CD4-positive, alpha-beta T cell treated with Interleukin-15 for 1 hour (primary cell): ENCODE measurements around the gene MYO16.

Experiments used
- DNase-seq: peaks from one replicate; pipeline ENCODE4 v3.0.0-alpha.2; 2020

The MYO16 gene

GRCh38 chr13:109140054-109140453 lies 510.6 kb downstream of the MYO16 start:
- no peak for DNase-seq

DNA sequence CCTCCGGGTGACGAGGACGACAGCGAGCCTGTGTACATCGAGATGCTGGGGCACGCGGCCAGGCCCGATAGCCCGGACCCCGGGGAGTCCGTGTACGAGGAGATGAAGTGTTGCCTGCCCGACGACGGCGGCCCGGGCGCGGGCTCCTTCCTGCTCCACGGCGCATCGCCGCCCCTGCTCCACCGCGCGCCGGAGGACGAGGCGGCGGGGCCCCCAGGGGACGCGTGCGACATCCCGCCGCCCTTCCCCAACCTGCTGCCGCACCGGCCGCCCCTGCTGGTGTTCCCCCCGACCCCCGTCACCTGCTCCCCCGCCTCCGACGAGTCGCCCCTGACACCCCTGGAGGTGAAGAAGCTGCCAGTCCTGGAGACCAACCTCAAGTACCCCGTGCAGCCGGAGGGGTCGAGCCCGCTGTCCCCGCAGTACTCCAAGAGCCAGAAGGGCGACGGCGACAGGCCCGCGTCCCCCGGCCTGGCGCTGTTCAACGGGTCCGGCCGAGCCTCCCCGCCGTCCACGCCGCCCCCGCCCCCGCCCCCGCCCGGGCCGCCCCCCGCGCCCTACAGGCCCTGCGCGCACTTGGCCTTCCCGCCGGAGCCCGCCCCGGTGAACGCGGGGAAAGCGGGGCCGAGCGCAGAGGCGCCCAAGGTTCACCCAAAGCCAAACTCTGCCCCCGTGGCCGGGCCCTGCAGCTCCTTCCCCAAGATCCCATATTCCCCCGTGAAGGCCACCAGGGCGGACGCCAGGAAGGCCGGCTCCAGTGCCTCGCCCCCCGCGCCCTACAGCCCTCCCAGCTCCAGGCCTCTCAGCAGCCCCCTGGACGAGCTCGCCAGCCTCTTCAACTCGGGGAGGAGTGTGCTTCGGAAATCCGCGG lies 511.3 kb downstream of the MYO16 start:
- no peak for DNase-seq

GRCh38 chr13:109141706-109142105 lies 512.3 kb downstream of the MYO16 start:
- DNase-seq = no peak

DNA sequence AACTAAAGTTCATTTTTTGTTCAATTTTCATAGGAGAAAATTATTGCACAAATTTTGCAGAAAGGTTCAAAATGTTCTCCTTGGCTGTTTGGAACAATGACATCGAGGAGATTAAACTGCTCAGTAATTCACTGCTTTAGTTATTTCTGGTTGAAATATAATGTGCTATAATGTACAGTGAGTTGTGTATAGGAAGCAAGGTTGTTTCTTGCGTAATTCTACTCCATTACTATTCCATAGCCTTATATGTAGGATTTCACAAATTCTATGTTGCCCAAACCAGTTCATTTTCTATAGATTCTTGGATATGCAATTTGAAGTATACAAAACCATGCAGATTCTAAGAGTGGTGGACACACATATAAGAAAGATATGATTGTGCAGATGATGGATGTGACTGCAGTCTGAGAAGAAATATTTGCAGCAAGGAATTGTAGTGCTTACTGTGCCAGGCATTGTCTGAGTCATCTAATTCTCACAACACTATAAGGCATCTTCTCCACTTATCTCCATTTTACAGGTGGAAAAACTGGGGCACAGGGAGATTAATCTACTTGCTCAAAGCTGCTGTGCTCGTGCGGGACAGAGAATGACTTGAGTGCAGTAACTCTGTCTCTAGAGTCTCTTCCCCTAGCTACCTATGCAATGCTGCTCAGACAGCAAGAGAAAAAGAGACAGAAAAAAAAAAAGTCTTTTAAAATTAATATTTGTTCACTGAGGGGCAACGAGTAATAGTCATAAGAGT lies 515.5 kb downstream of the MYO16 start:
- DNase-seq = no peak

- no peak for DNase-seq
These were observed 516.2 kb downstream of the MYO16 start for GRCh38 chr13:109145631-109146030.

DNA sequence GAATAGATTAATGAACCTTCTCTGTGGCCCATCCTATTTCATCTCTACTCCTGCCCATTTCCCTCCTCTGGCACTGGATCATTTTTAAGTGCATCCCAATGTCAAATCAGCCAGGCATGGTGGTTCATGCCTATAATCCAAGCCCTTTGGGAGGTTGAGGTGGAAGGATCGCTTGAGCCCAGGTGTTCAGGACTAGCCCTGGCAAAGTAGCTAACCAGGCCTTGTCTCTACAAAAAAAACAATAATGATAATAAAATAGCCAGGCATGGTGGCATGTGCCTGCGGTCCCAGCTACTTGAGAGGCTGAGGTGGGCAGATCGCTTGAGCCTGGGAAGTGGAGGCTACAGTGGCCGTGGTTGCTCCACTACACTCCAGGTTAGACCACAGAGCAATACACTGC lies 517.0 kb downstream of the MYO16 start:
- no peak for DNase-seq

GRCh38 chr13:109146912-109147647 lies 517.7 kb downstream of the MYO16 start:
- no peak for DNase-seq

- DNase-seq = no peak
These were observed 518.8 kb downstream of the MYO16 start for GRCh38 chr13:109148243-109148642.

- DNase-seq = no peak
These were observed 521.3 kb downstream of the MYO16 start for GRCh38 chr13:109150696-109151095.

DNA sequence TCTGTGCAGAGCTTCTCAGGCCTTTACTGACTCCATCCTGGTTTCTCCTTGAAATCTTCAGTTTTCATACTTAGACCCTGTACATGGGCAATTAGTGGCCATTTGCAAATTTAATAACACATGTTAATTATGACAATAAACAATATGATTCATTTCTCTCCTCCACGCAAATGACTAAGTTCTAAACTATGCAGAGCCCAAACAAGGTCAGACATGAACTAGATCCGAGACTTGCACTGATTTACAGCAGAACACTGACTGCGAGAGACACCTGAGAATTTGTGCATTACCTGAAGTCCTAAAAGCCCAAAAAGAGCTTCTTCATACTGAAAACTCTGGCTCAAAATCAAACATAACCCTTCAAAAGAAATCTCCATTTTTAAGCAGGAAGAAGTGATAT lies 521.8 kb downstream of the MYO16 start:
- no peak for DNase-seq

GRCh38 chr13:109151696-109152095 lies 522.3 kb downstream of the MYO16 start:
- no peak for DNase-seq

DNA sequence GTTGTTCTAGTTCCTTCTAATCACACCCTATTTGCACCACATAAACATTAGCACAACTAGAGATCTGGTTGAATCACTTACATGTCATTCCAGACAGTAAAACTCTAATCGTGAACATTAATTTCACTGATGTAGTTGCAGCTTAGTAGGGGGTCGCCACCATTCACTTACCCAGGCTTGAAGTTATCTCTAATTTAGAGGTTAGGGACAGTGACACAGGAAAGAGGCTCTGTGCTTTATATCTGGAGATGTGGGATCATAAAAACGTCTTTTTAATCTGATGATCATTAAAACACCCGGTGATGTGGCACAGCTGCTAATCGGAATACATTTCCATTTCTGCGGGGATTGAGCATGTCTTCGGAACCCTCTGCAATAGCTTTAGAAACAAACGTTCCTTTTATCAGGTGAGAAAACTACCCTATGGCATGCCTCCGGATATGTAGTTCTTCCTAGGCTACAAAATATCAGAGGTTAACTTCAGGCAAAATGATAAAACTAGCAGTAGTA lies 523.0 kb downstream of the MYO16 start:
- no peak for DNase-seq

- DNase-seq = no peak
These were observed 523.5 kb downstream of the MYO16 start for GRCh38 chr13:109152941-109153340.

GRCh38 chr13:109154146-109154545 lies 524.7 kb downstream of the MYO16 start:
- DNase-seq = no peak

DNA sequence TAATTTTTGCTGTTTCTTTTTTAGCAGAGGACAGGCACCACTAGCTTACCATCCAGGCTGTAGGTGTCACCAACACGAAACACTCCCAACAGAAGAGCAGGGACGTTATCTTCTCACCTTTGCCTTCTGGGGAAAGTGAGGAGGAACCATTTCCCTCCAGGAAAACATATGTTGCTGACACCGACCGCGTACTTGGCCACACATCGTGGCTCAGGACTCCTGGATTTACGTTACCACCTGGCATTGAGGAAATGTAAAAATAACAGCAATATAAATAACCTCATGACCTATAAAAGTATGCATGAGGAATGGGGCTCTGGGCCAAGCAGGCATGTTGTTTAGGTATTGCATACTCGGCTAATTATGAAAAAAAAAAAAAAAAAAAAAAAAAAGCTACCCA lies 525.1 kb downstream of the MYO16 start:
- DNase-seq = no peak

DNA sequence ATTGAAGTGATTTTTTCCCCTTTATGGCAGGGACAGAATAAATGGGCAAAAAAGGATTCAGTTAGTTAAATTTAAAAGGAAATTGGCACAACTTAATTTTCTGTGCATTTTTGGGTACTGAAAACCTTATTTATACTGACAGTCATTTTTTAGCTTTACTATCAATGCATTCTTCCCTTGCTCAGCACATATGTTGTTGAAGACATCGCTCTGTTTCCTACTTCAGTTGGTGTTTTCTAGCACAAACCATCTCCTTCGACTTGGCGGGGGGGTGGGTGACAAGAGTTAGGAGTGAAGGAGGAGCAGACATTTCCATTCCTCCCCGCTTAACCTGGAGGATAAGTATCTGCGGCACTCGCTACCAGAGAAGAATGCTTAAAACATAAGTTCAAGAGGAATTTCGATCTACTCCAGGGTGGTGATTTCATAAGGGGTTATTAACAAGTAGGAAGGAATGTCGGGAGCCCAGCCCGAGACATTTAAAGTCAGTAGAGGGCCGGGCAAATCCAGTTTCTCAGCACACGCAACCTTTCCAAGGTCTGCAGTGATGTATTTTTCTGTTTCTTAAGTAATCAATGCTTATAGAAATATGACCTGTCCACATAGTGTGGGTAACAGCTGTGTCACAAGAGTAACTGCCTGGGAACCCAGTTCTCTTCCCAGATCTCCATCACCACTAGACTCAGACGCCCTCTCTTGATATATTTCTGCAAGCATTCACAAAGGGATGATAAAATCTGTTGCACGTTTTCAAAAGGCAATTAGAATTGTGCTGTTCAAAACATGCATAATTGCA lies 525.8 kb downstream of the MYO16 start:
- DNase-seq = no peak

DNA sequence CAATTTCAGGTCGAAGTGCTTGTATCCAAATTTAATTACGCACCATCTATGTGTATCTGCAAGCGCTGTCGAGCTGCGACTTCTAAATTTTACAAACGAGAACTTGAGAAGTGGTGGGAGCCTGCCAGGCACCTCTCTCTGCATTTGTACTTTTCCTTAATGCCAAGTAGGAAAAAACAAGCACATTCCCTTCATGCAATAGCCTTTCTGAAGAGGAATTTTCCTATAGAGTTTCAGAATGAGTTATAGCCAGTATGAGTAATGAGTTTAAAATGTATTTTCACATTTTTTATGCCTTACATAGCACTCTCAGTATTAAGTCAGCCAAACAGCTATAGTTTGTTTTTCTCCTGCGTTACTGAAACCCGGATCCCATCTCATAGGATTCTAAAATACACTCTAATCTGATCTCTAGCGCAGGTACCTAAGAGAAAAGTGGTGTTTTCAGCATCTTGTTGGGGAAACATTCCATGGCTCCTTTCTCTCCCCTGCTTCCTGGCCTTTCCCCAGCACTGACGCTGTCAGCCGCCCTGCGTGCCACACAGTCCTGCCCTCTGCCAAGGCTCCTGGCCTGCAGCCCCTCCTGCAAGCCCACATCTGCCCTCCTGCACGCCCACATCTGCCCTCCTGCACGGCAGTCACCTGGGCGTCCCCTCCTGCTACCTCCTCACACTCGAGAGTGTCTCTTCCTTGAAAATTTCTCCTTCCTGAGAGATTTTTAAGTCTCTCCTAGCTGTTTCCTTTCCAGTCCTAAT lies 526.9 kb downstream of the MYO16 start:
- DNase-seq = no peak

GRCh38 chr13:109157275-109157674 lies 527.9 kb downstream of the MYO16 start:
- no peak for DNase-seq

GRCh38 chr13:109158383-109158782 lies 529.0 kb downstream of the MYO16 start:
- DNase-seq = no peak

DNA sequence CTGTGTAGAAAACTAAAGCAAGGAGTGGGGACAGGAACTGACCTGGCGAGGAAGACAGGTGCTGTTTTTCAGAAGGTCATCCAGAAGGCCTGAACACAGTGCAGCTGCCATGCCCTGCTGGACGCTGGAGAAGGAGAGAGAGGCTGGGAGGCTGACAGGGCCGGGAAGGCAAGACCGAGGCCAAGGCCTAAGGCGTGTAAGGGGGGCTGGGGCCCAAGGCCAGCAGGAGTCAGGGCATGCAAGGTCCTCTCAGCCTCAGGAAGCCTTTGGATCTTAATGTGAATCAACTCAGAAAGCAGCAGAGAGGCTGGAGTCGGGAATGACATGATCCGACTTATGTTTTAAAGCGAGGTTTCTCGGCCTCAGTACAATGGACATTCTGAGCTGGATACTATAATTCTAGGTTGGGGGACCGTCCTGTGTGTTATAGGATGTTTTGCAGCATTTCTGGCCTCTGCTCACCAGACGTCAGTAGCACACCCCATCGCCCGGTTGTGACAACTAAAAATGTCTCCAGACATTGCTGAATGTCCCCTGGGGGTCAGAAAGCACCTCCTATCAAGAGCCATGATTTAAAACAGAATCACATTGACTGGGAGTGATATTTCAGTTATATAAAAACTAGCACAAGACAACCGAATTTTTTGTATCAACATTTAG lies 530.4 kb downstream of the MYO16 start:
- DNase-seq = no peak

DNA sequence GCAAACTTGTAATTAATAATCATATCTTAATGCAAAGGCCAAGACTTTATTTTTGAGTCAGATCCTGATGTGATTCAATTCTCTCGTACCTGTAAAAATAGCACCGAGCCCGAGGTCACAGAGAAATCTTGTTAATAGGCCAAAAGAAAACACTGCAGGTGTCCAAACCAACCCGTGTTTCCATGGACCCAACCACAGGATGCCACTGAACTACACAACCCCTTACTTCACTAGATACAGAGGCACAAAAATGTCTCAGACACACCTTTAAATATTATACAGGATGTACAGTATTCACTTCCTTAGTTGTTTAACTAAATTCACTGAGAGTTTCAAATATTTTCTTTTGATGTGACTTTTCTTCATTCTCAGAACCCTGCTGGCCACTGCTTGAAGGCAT lies 530.9 kb downstream of the MYO16 start:
- no peak for DNase-seq
